ENCODE measurements around the gene SYCP1.

Gene SYCP1

DNA sequence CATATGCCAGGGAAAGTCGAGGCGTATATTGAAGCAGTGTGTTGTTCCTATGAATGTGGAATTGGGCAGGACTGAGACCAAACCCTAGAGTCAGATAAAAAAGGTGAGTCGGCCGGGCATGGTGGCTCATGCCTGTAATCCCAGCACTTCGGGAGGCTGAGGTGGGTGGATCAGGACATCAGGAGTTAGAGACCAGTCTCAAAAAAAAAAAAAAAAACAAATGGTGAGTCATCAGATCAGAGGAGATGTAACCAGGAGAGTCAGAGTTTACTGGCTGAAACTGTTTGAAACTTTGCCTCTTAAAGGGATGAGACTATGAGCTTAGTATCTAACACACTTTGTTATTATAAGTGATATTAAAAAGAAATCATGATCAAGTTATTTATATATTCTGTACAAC lies 26.4 kb upstream of the SYCP1 start:
- TF ChIP-seq FOXP2 (optimal IDR thresholded peaks at IDR 0.05; ENCODE audit: borderline replicate concordance, extremely low read depth, extremely low read length, insufficient read depth), result no peak
- no peak for TF ChIP-seq POLR2AphosphoS5 (IDR thresholded peaks at IDR 0.05; ENCODE audit: low read depth, low read length)
- no peak for TF ChIP-seq SIN3A (IDR thresholded peaks at IDR 0.05; ENCODE audit: borderline replicate concordance, insufficient read depth, low read length)
- no peak for TF ChIP-seq TAF1 (IDR thresholded peaks at IDR 0.05; ENCODE audit: borderline replicate concordance, insufficient read depth, low read length)
- no peak for TF ChIP-seq REST (IDR thresholded peaks at IDR 0.05; ENCODE audit: insufficient read depth in 1 of 2, low read depth in 2 of 2, low read length in 2 of 2)

- no peak for TF ChIP-seq SIN3A (IDR thresholded peaks at IDR 0.05; ENCODE audit: borderline replicate concordance, insufficient read depth, low read length)
- TF ChIP-seq TAF1 (IDR thresholded peaks at IDR 0.05; ENCODE audit: borderline replicate concordance, insufficient read depth, low read length), result no peak
- no peak for TF ChIP-seq POLR2AphosphoS5 (IDR thresholded peaks at IDR 0.05; ENCODE audit: low read depth, low read length)
Measured at GRCh38 chr1:114831276-114831994, 23.2 kb upstream of the SYCP1 start.

DNA sequence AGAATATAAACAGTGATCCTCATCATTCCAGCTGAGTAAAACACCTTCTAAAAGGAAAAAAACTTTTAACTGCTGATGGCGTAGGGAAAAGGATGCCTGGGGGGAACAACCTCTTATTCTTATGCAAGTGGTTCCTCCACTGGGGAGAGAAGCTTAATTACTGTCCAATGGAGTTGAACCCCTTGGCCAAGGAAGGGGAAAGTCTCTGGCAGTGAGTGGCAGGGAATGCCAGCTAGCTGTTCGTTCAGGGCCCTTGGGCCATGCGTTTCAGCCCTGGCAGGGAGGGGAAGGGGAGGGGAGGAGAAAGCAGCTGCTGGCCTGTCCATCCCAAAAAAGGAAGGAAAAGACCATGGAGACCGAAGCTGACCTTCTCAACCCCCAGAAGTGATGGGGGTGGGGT lies 22.6 kb upstream of the SYCP1 start:
- TF ChIP-seq SIN3A (IDR thresholded peaks at IDR 0.05; ENCODE audit: borderline replicate concordance, insufficient read depth, low read length) (no peak), TAF1 (IDR thresholded peaks at IDR 0.05; ENCODE audit: borderline replicate concordance, insufficient read depth, low read length) (no peak), FOXP2 (optimal IDR thresholded peaks at IDR 0.05; ENCODE audit: borderline replicate concordance, extremely low read depth, extremely low read length, insufficient read depth) (no peak), POLR2AphosphoS5 (IDR thresholded peaks at IDR 0.05; ENCODE audit: low read depth, low read length) (no peak), REST (IDR thresholded peaks at IDR 0.05; ENCODE audit: insufficient read depth in 1 of 2, low read depth in 2 of 2, low read length in 2 of 2) (no peak)

- no peak for TF ChIP-seq TAF1 (IDR thresholded peaks at IDR 0.05; ENCODE audit: borderline replicate concordance, insufficient read depth, low read length)
- no peak for TF ChIP-seq FOXP2 (optimal IDR thresholded peaks at IDR 0.05; ENCODE audit: borderline replicate concordance, extremely low read depth, extremely low read length, insufficient read depth)
- TF ChIP-seq SIN3A (IDR thresholded peaks at IDR 0.05; ENCODE audit: borderline replicate concordance, insufficient read depth, low read length), result no peak
Measured at GRCh38 chr1:114833421-114833820, 21.2 kb upstream of the SYCP1 start.

DNA sequence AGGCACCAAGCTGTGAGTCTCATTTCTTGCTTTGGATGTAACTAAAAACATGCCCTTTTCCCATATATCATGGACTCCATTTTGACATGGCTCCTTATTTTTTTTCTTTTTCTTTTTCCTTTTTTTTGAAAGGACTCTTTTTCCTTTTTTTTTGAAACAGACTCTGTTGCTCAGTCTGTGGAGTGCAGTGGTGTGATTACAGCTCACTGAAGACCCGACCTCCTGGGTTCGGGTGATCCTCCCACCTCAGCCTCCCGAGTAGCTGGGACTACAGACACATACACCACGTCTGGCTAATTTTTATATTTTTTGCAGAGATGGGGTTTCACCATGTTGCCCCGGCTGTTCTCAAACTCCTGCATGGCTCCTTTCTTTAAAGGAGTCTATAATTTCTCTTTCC lies 10.4 kb upstream of the SYCP1 start:
- TF ChIP-seq POLR2AphosphoS5 (IDR thresholded peaks at IDR 0.05; ENCODE audit: low read depth, low read length) (no peak), REST (IDR thresholded peaks at IDR 0.05; ENCODE audit: insufficient read depth in 1 of 2, low read depth in 2 of 2, low read length in 2 of 2) (no peak), FOXP2 (optimal IDR thresholded peaks at IDR 0.05; ENCODE audit: borderline replicate concordance, extremely low read depth, extremely low read length, insufficient read depth) (no peak), SIN3A (IDR thresholded peaks at IDR 0.05; ENCODE audit: borderline replicate concordance, insufficient read depth, low read length) (no peak), TAF1 (IDR thresholded peaks at IDR 0.05; ENCODE audit: borderline replicate concordance, insufficient read depth, low read length) (no peak)

DNA sequence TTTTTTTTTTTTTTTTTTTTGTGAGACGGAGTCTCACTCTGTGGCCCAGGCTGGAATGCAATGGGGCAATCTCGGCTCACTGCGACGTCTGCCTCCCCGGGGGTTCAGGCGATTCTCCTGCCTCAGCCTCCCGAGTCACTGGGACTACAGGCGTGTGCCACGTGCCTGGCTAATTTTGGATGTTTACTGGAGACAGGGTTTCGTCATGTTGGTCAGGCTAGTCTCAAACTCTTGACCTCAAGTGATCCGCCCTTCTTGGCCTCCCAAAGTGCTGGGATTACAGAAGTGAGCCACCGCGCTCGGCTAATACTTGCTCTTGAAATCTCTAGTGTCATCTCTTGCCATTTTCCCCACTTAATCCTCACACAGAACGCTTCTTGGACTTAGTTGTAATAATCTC lies 1.1 kb upstream of the SYCP1 start:
- TF ChIP-seq TAF1 (IDR thresholded peaks at IDR 0.05; ENCODE audit: borderline replicate concordance, insufficient read depth, low read length) (no peak), FOXP2 (optimal IDR thresholded peaks at IDR 0.05; ENCODE audit: borderline replicate concordance, extremely low read depth, extremely low read length, insufficient read depth) (no peak), SIN3A (IDR thresholded peaks at IDR 0.05; ENCODE audit: borderline replicate concordance, insufficient read depth, low read length) (no peak), REST (IDR thresholded peaks at IDR 0.05; ENCODE audit: insufficient read depth in 1 of 2, low read depth in 2 of 2, low read length in 2 of 2) (no peak), POLR2AphosphoS5 (IDR thresholded peaks at IDR 0.05; ENCODE audit: low read depth, low read length) (no peak)
